ENCODE results near the gene IFT172.
"Not testable (repeated sequence)": the region's sequence is repeated elsewhere in the genome, so short reads cannot be mapped to it uniquely, and the experiment has no call there.

Gene IFT172

DNA sequence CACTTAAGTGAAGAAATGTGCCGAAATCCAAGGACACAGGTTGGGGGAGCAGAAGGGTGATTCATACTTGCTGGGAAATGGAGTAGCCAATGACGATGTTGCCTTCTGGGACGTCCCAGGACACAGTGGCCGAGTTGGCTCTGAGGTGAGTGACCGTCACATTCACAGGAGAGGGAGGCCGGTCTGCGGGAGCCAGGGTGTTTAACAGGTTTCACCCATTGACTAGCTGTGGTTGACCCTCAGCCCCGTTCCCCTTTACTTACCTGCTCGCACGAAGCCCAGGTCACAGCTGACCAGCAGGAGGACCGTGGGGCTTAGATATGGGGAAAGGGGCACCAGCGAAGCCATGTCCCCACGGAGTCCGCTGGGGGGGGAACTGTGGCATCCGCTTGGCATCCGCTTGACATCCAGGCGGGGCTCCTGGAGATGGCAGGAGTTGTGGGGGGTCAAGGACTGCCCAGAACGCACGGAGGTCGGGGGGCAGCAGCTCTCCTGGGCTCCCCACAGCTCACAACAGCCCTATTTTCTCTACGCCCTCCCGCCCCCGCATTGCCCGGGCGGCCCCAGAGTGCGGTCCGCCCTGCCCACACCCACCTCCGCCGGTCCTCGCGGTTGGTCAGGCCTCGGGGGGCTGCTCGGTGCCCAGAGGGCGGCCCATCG lies 4.9 kb upstream of the IFT172 start:
- no peak for DNase-seq

DNA sequence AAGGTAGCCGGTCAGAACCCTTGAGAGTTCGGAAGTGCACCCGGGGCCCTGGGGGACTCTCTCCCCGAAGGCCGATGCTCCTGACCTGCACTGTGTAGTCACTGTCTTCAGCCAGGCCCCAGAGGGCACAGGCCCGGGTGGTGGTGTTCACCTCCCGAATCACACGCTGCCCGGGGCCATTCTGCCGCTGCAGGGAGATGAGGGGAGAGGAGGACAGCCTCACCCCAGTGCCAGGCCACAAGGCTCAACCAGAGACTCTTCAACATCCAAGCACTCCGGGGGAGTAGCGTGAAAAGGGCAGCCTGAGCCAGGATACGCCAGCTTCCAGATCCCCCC lies 4.4 kb upstream of the IFT172 start:
- DNase-seq = no peak

DNA sequence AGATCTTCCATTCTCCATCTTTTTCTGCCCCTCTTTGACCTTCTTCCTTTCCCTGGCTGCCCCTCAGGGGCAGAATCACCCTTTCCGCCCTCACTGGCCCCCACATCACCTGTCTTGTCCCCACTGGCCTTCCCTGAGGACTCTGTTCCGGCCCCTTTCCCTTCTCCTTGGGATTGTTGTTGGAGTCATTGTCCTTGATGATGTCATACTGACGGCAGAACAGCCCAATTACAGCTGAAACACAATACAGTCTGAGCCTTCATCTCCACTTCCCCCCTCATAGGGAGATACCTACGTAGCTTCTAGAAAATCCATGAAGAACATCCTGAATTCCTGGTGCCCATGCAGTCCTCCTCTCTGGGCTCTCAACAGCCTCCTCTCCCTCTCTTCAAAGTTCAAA lies 3.0 kb upstream of the IFT172 start:
- DNase-seq = no peak

DNA sequence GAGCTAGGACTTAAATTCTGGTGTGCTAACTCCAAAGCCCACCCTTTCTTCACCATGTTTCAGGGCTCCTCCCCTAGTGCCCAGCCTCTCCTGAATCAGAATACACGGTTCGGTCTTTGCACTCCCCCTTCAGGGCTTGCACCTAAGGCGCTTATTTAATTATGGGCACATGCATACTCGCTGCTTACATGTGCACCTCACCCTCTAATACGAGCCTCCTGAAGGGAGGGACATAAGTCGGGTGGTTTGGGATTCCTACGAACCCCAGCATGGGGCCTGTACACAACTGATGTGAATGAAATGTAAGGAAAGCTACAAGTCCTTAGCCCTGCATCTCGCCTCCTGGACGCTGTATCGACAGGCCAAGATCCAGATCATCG lies 435 bp downstream of the IFT172 start:
- peak; percentile 25 for DNase-seq

GRCh38 chr2:27485496-27485895 lies 4.0 kb downstream of the IFT172 start:
- no peak for DNase-seq

- no peak for DNase-seq
Observed at GRCh38 chr2:27471961-27472360, 17.6 kb downstream of the IFT172 start.

DNA sequence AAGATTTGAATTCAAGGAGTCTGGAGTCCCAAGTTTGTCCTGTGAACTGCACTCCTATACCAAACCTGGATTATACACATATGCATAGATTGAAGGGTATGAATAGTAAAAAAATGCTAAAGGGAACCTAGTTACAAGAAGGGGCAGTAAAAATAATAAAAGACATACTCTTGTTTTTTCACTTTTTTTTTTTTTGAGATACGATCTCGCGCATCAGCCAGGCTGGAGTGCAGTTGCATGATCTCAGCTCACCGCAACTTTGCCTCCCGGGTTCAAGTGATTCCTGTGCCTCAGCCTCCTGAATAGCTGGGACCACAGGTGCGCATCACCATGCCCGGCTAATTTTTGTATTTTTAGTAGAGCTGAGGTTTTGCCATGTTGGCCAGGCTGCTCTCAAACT lies 25.1 kb downstream of the IFT172 start:
- no peak for DNase-seq

DNA sequence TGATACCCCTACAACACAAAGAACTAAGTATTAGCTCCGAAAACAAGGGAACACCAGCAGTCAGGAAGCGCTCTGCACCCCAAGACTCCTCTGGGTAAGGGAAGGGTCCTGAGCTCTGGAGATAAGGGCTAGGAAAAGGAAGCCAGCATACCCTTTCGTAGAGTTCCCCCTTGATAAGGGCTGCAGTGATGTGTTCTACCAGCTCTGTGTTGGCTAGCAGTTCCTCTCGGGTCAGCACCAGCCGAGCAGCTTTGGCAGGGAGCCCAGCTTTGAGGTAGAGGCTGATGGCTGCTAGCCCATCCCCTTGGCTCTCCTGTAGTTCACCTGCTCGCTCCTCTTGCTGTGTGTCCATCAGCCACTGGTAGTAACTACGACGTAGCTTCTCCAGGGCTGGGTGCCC lies 28.4 kb downstream of the IFT172 start:
- no peak for DNase-seq

GRCh38 chr2:27453968-27454367 lies 35.6 kb downstream of the IFT172 start:
- DNase-seq = no peak

DNA sequence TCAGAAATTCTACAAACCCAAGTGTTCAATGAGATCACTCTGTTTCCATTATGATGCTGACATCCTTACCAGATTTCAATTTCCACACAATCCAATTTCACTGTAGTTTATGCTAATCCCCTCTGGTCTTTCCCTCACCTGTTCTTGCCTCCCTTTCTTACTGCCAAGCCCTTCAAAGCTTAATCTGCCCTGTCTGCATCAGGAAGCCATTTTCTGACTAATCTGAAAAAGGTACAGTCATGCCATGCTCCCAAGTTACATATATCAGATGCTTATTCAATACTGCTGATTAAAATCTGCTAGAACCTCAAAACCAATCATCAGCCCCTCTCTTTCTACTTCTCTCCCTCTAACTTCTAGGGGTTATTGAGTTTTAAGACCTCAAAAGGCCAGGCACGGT lies 38.4 kb downstream of the IFT172 start:
- no peak for DNase-seq

GRCh38 chr2:27448381-27448780 lies 41.2 kb downstream of the IFT172 start:
- no peak for DNase-seq

GRCh38 chr2:27446057-27446456 lies 43.5 kb downstream of the IFT172 start:
- no peak for DNase-seq

DNA sequence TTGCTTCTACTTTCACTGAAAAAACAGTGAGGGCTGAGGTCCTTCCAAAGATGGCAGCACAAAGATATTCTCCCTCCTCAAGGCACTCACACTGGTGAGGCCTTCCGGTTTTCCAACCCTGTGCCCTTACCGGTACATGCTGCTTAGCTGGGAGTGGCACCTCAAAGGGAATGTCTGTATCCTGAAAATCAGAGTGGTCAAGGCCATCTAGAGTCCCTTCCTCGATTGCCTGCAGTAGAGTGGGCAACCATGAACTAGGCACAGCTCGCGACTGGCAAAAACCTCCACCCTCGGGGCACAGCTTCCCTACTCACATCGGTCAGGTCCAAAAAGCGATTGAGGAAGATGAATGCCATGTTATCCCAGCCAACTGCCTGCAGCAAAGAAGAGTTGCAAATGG lies 43.9 kb downstream of the IFT172 start:
- DNase-seq = no peak

GRCh38 chr2:27445155-27445554 lies 44.4 kb downstream of the IFT172 start:
- DNase-seq = no peak

DNA sequence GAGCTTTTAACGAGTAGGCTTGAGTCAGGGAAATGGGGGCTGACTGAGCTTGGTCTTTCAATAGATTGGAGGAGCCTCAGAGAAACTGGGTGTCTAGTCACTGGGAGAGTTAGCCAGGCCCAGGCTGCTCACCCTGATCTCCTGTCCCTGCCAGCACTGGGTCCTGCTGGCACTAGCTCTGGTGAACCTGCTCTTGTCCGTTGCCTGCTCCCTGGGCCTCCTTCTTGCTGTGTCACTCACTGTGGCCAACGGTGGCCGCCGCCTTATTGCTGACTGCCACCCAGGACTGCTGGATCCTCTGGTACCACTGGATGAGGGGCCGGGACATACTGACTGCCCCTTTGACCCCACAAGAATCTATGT lies 46.6 kb downstream of the IFT172 start:
- no peak for DNase-seq

- DNase-seq = peak; percentile 75
Observed at GRCh38 chr2:27441958-27442919, 47.3 kb downstream of the IFT172 start, which contains the start of gene KRTCAP3. Gene KRTCAP3, plus strand, starts transcription at chr2:27442381. Its CDS starts 32 bp downstream, at chr2:27442413.

- no peak for DNase-seq
Observed at GRCh38 chr2:27441226-27441926, 48.2 kb downstream of the IFT172 start.

- DNase-seq = no peak
Observed at GRCh38 chr2:27435628-27436027, 53.9 kb downstream of the IFT172 start.

DNA sequence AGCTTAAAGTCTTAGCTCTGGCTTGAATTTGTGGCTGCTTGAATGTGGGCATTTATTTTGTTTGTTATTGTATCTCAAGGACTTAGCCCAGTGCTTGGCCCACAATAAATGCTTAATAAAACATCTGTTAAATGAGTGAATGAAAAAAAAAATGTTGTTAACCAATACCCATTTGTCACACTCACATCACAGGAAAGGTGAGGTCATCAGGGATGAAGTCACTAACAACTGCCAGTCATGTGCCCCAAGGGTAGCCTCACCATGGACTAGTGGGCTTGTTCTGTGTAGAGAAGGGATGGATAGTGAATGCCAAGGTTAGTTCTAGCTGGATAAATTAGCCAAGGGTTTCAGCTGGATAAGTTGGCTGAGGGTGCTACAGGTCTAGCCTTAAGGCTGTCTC lies 58.1 kb downstream of the IFT172 start:
- no peak for DNase-seq

- DNase-seq = peak; percentile 51
Observed at GRCh38 chr2:27428978-27429541, 60.5 kb downstream of the IFT172 start.

- peak; percentile 86 for DNase-seq
Observed at GRCh38 chr2:27428213-27428977, 61.1 kb downstream of the IFT172 start, which contains the start of gene NRBP1. Gene NRBP1, plus strand, starts transcription at chr2:27428631. Its CDS starts 4,643 bp downstream, at chr2:27433274.

GRCh38 chr2:27427863-27428212 lies 61.7 kb downstream of the IFT172 start:
- no peak for DNase-seq

GRCh38 chr2:27425039-27425438 lies 64.5 kb downstream of the IFT172 start:
- not testable (repeated sequence) for DNase-seq
